PC-3 (cell line): ENCODE data around the gene MEI1.

Source experiments
- EZH2 ChIP-seq: fragments of 300-600 bp; sonication (generic); IDR thresholded peaks from one replicate; pipeline ENCODE4 v1.6.1; 2017; ENCODE audit warnings: antibody characterized with exemption, mild to moderate bottlenecking, low read length; ENCODE audit not compliant: unreplicated experiment
- EZH2phosphoT487 ChIP-seq: fragments of 300-600 bp; sonication (generic); IDR thresholded peaks from 2 replicates; pipeline ENCODE4 v1.6.1; 2018; ENCODE audit warnings: mild to moderate bottlenecking, antibody characterized with exemption, low read length, borderline replicate concordance
- TF ChIP-seq, protein P1 (sequence below): fragments of 300-600 bp; sonication (generic); conservative IDR thresholded peaks from 2 replicates; pipeline ENCODE4 v1.5.1; 2017; ENCODE audit warnings: antibody characterized with exemption, low read depth, mild to moderate bottlenecking, low read length

DNA sequence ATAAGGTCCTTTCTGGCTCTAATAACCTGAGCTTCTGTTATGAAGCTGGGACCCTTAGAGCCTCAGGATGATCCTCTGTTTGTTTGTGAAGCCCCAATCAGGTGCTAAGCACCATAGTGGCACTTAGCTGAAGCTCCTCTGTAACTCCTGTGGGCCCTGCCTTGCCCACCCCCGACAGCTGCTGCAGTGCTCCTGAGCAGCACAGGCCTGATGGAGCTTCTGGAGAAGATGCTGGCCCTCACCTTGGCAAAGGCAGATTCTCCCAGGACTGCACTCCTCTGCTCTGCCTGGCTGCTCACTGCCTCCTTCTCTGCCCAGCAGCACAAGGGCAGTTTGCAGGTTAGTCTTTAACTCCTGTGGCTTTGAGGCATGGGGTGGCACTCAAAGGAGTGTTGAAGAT, 82.2 kb downstream of the MEI1 start:
- TF ChIP-seq, protein P1, sequence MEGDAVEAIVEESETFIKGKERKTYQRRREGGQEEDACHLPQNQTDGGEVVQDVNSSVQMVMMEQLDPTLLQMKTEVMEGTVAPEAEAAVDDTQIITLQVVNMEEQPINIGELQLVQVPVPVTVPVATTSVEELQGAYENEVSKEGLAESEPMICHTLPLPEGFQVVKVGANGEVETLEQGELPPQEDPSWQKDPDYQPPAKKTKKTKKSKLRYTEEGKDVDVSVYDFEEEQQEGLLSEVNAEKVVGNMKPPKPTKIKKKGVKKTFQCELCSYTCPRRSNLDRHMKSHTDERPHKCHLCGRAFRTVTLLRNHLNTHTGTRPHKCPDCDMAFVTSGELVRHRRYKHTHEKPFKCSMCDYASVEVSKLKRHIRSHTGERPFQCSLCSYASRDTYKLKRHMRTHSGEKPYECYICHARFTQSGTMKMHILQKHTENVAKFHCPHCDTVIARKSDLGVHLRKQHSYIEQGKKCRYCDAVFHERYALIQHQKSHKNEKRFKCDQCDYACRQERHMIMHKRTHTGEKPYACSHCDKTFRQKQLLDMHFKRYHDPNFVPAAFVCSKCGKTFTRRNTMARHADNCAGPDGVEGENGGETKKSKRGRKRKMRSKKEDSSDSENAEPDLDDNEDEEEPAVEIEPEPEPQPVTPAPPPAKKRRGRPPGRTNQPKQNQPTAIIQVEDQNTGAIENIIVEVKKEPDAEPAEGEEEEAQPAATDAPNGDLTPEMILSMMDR = no peak
- TF ChIP-seq EZH2 = no peak
- TF ChIP-seq EZH2phosphoT487 = no peak
